HepG2 (cell line): ENCODE measurements around the gene SAMD14. TPM values are rescaled to one million over a fixed set of nuclear protein-coding genes. Genes with fewer than 3 reads are reported as not detected.
A peak's percentile ranks its signal among the peaks of the same experiment; 100 is the strongest.

Experiments used
- CAMTA2 ChIP-seq: sonication (generic); formaldehyde crosslinking; IDR thresholded peaks from 2 replicates; pipeline ENCODE4 v1.4.0; 2020; ENCODE audit warnings: mild to moderate bottlenecking, missing genetic modification reagents, borderline replicate concordance
- CCDC6 ChIP-seq: sonication (generic); formaldehyde crosslinking; IDR thresholded peaks from 2 replicates; pipeline ENCODE4 v1.8.1; 2022; ENCODE audit warnings: mild to moderate bottlenecking, missing genetic modification reagents, moderate library complexity
- EED ChIP-seq: sonication (generic); formaldehyde crosslinking; IDR thresholded peaks from 2 replicates; pipeline ENCODE4 v1.5.0; 2020; ENCODE audit warnings: mild to moderate bottlenecking, missing genetic modification reagents
- KAT2B ChIP-seq: fragments of 150-350 bp; IDR thresholded peaks from 2 replicates; pipeline ENCODE4 v1.6.1; 2014; ENCODE audit warnings: low read depth, low read length, borderline replicate concordance
- KLF9 ChIP-seq: IDR thresholded peaks from 2 replicates; pipeline ENCODE4 v1.6.1; 2016; ENCODE audit warnings: low read depth
- KMT2B ChIP-seq: IDR thresholded peaks from 2 replicates; pipeline ENCODE4 v1.6.1; 2016; ENCODE audit warnings: missing genetic modification reagents, missing compliant biosample characterization
- PTBP1 ChIP-seq: fragments of 200-400 bp; formaldehyde crosslinking; IDR thresholded peaks from 2 replicates; pipeline ENCODE4 v1.6.1; 2018; ENCODE audit warnings: low read length, low read depth; ENCODE audit not compliant: poor library complexity, severe bottlenecking
- REL ChIP-seq: sonication (generic); formaldehyde crosslinking; conservative IDR thresholded peaks from 2 replicates; pipeline ENCODE4 v1.8.0; 2022; ENCODE audit warnings: mild to moderate bottlenecking, missing genetic modification reagents, moderate library complexity
- SCMH1 ChIP-seq: sonication (generic); formaldehyde crosslinking; IDR thresholded peaks from 2 replicates; pipeline ENCODE4 v1.9.0; 2021; ENCODE audit warnings: missing genetic modification reagents, mild to moderate bottlenecking, borderline replicate concordance
- ZBTB1 ChIP-seq: sonication (generic); formaldehyde crosslinking; IDR thresholded peaks from 2 replicates; pipeline ENCODE4 v1.4.0; 2020; ENCODE audit warnings: missing genetic modification reagents, borderline replicate concordance
- ZGPAT ChIP-seq: IDR thresholded peaks from 2 replicates; pipeline ENCODE4 v1.6.1; 2016; ENCODE audit warnings: mild to moderate bottlenecking
- ZMYM4 ChIP-seq: sonication (generic); formaldehyde crosslinking; IDR thresholded peaks from 2 replicates; pipeline ENCODE4 v1.8.1; 2023; ENCODE audit warnings: mild to moderate bottlenecking, missing genetic modification reagents
- ZNF24 ChIP-seq: fragments of 450-650 bp; IDR thresholded peaks from 2 replicates; pipeline ENCODE4 v1.6.1; 2017; ENCODE audit warnings: antibody characterized with exemption, mild to moderate bottlenecking
- ZNF670 ChIP-seq: sonication (generic); formaldehyde crosslinking; IDR thresholded peaks from 2 replicates; pipeline ENCODE4 v1.8.0; 2022; ENCODE audit warnings: mild to moderate bottlenecking, missing genetic modification reagents, borderline replicate concordance
- ZNF792 ChIP-seq: IDR thresholded peaks from 2 replicates; pipeline ENCODE4 v1.6.1; 2016
- polyA plus RNA-seq, 8 experiments: library from polyadenylated mRNA; depleted of rRNA in 3 of 8; stranded (reverse) in 7 of 8; unstranded in 1 of 8; fragments of >200 nt; fragmentation: Illumina TruSeq in 4 of 8; extraction: Trizol in 4 of 8; gene quantifications; 2 replicates each; pipeline versions ENCODE4 v1.2.1 to v1.2.3, GENCODE V29; 2011 to 2016; ENCODE audit warnings: low read depth in 4 of 8, missing spikeins in 1 of 8, mixed read lengths in 1 of 8; ENCODE audit not compliant: insufficient read depth in 1 of 8
- total RNA-seq, 5 experiments: library from RNA; depleted of rRNA; stranded (reverse); fragments of >200 nt; fragmentation: Illumina TruSeq; extraction: Trizol; gene quantifications; 2 replicates each; pipeline ENCODE4 v1.2.3, GENCODE V29; 2016; ENCODE audit warnings: low read depth in 1 of 5
- TF ChIP-seq, protein P1 (sequence below): fragments of 450-650 bp; IDR thresholded peaks from 2 replicates; pipeline ENCODE4 v1.6.1; 2017; ENCODE audit warnings: mild to moderate bottlenecking
- TF ChIP-seq, protein P2 (sequence below): sonication (generic); formaldehyde crosslinking; IDR thresholded peaks from 2 replicates; pipeline ENCODE4 v1.4.0; 2020; ENCODE audit warnings: mild to moderate bottlenecking, low read depth, missing genetic modification reagents
- TF ChIP-seq, protein P3 (sequence below): sonication (generic); formaldehyde crosslinking; IDR thresholded peaks from 2 replicates; pipeline ENCODE4 v1.8.1; 2023; ENCODE audit warnings: missing genetic modification reagents, inconsistent platforms, borderline replicate concordance
- TF ChIP-seq, protein P4 (sequence below): sonication (generic); formaldehyde crosslinking; IDR thresholded peaks from 2 replicates; pipeline ENCODE4 v1.9.0; 2021; ENCODE audit warnings: missing genetic modification reagents, mild to moderate bottlenecking, borderline replicate concordance
- TF ChIP-seq, protein P5 (sequence below): sonication (generic); formaldehyde crosslinking; IDR thresholded peaks from 2 replicates; pipeline ENCODE4 v1.5.0; 2020; ENCODE audit warnings: missing genetic modification reagents

The SAMD14 gene
- total and polyA plus RNA-seq, 2 of the 13 experiments (the other 11 are each of a cell fraction or from before 2014, with no cell fraction given): 0.07 to 0.22 TPM

DNA sequence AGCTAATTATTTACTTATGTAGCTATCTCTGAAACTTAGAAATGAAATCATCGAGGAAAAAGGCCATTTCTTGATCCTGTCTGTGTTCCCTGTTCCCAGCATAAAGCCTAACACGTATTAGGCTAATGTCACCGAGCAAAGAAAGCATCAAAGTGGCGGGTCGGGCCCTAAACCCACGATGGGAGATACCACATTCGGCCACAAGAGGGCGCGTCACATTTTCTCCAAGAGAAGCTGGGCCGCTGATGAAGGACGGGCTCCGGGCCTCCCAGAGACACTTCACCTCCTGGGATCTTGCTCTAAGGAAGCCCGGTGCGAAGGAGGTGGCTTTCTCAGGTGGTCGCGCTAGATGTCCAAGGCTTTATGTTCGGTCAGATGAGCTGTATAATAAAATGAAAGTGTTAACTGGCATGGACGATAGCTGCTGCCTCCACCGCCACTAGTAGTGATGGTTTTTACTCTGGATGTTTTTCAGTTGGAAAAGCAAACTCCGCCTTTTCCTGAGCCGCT is 35.7 kb downstream of the SAMD14 start (continued):
- TF ChIP-seq, protein P1, sequence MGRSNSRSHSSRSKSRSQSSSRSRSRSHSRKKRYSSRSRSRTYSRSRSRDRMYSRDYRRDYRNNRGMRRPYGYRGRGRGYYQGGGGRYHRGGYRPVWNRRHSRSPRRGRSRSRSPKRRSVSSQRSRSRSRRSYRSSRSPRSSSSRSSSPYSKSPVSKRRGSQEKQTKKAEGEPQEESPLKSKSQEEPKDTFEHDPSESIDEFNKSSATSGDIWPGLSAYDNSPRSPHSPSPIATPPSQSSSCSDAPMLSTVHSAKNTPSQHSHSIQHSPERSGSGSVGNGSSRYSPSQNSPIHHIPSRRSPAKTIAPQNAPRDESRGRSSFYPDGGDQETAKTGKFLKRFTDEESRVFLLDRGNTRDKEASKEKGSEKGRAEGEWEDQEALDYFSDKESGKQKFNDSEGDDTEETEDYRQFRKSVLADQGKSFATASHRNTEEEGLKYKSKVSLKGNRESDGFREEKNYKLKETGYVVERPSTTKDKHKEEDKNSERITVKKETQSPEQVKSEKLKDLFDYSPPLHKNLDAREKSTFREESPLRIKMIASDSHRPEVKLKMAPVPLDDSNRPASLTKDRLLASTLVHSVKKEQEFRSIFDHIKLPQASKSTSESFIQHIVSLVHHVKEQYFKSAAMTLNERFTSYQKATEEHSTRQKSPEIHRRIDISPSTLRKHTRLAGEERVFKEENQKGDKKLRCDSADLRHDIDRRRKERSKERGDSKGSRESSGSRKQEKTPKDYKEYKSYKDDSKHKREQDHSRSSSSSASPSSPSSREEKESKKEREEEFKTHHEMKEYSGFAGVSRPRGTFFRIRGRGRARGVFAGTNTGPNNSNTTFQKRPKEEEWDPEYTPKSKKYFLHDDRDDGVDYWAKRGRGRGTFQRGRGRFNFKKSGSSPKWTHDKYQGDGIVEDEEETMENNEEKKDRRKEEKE: no peak
- TF ChIP-seq ZNF792 (CRISPR knock-in tag) (no peak), ZNF670 (CRISPR knock-in tag) (no peak), KAT2B (no peak), REL (CRISPR knock-in tag) (no peak), ZBTB1 (CRISPR knock-in tag) (no peak), KMT2B (CRISPR knock-in tag) (no peak), CAMTA2 (CRISPR knock-in tag) (no peak), EED (CRISPR knock-in tag) (no peak), ZGPAT (CRISPR knock-in tag) (no peak), SCMH1 (CRISPR knock-in tag) (no peak), PTBP1 (no peak), ZNF24 (no peak), ZMYM4 (peak; percentile 55; the same call in 1 of the 2 replicates), CCDC6 (CRISPR knock-in tag) (peak; percentile 40; the same call in 1 of the 2 replicates), KLF9 (no peak)
- TF ChIP-seq, protein P2, sequence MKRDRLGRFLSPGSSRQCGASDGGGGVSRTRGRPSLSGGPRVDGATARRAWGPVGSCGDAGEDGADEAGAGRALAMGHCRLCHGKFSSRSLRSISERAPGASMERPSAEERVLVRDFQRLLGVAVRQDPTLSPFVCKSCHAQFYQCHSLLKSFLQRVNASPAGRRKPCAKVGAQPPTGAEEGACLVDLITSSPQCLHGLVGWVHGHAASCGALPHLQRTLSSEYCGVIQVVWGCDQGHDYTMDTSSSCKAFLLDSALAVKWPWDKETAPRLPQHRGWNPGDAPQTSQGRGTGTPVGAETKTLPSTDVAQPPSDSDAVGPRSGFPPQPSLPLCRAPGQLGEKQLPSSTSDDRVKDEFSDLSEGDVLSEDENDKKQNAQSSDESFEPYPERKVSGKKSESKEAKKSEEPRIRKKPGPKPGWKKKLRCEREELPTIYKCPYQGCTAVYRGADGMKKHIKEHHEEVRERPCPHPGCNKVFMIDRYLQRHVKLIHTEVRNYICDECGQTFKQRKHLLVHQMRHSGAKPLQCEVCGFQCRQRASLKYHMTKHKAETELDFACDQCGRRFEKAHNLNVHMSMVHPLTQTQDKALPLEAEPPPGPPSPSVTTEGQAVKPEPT (CRISPR knock-in tag): no peak
- TF ChIP-seq, protein P3, sequence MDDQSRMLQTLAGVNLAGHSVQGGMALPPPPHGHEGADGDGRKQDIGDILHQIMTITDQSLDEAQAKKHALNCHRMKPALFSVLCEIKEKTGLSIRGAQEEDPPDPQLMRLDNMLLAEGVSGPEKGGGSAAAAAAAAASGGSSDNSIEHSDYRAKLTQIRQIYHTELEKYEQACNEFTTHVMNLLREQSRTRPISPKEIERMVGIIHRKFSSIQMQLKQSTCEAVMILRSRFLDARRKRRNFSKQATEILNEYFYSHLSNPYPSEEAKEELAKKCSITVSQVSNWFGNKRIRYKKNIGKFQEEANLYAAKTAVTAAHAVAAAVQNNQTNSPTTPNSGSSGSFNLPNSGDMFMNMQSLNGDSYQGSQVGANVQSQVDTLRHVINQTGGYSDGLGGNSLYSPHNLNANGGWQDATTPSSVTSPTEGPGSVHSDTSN (CRISPR knock-in tag): no peak
- TF ChIP-seq, protein P4, sequence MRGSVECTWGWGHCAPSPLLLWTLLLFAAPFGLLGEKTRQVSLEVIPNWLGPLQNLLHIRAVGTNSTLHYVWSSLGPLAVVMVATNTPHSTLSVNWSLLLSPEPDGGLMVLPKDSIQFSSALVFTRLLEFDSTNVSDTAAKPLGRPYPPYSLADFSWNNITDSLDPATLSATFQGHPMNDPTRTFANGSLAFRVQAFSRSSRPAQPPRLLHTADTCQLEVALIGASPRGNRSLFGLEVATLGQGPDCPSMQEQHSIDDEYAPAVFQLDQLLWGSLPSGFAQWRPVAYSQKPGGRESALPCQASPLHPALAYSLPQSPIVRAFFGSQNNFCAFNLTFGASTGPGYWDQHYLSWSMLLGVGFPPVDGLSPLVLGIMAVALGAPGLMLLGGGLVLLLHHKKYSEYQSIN (CRISPR knock-in tag): no peak
- TF ChIP-seq, protein P5, sequence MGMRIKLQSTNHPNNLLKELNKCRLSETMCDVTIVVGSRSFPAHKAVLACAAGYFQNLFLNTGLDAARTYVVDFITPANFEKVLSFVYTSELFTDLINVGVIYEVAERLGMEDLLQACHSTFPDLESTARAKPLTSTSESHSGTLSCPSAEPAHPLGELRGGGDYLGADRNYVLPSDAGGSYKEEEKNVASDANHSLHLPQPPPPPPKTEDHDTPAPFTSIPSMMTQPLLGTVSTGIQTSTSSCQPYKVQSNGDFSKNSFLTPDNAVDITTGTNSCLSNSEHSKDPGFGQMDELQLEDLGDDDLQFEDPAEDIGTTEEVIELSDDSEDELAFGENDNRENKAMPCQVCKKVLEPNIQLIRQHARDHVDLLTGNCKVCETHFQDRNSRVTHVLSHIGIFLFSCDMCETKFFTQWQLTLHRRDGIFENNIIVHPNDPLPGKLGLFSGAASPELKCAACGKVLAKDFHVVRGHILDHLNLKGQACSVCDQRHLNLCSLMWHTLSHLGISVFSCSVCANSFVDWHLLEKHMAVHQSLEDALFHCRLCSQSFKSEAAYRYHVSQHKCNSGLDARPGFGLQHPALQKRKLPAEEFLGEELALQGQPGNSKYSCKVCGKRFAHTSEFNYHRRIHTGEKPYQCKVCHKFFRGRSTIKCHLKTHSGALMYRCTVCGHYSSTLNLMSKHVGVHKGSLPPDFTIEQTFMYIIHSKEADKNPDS: no peak
